HCT116 (cell line): Measurements from ENCODE around the gene KCNK6. TPM values are rescaled to one million over a fixed set of nuclear protein-coding genes. Genes with fewer than 3 reads are reported as not detected.

Source experiments
- ATAC-seq: fragments of 200-7000 bp; cut with Tn5 transposase; 2 replicates; pipeline ENCODE4 v1.9.1; 2020; ENCODE audit warnings: mild to moderate bottlenecking, moderate library complexity
- BruUV-seq: library from RNA; stranded (reverse); fragments of 400-500 nt; replicated peaks from 2 replicates; lab custom pipeline; 2021; lab: Mats Ljungman, UMichigan
- CTCF ChIA-PET: fragments of 300-600 bp; sonication (Branson Sonifier 250); formaldehyde crosslinking; loops from one replicate; lab custom pipeline; 2021; ENCODE audit warnings: antibody characterized with exemption; lab: Charles Lee
- POLR2A ChIA-PET: fragments of 300-600, 350-600 bp; sonication (Branson Sonifier 250); formaldehyde crosslinking; loops from one replicate; lab custom pipeline; 2021; ENCODE audit warnings: antibody characterized with exemption; lab: Charles Lee
- RAD21 ChIA-PET, 2 experiments: fragments of 300-600 bp; sonication (Branson Sonifier 250); formaldehyde crosslinking; loops; one replicate each; lab custom pipeline; 2023; ENCODE audit warnings: low total read pairs in 2 of 2; ENCODE audit not compliant: uncharacterized antibody in 2 of 2, unreplicated experiment in 2 of 2, low non-redundant PET in 1 of 2; lab: Charles Lee
- DNase-seq: peaks from one replicate; pipeline ENCODE4 v3.0.0-alpha.2; 2010; ENCODE audit warnings: low read depth, low spot score
- H2AFZ ChIP-seq: fragments of 200-600 bp; shearing (Covaris generic), sonication (generic); 2 replicates; pipeline ENCODE4 v1.6.1; 2017; ENCODE audit warnings: low read depth, mixed run types, mixed read lengths, antibody characterized with exemption, low read length; ENCODE audit not compliant: poor library complexity, severe bottlenecking
- H3K27ac ChIP-seq: 2 replicates; pipeline ENCODE4 v1.5.1; 2012; ENCODE audit warnings: low read depth, low read length
- H3K27me3 ChIP-seq: fragments of 200-600 bp; sonication (generic); 2 replicates; pipeline ENCODE4 v1.6.1; 2016; ENCODE audit warnings: mixed run types, low read length, mixed read lengths; ENCODE audit not compliant: insufficient read depth
- H3K36me3 ChIP-seq, 2 experiments: fragments of 200-500 bp in 1 of 2; fragments of 200-600 bp in 1 of 2; sonication (Bioruptor generic) in 1 of 2; sonication (generic) in 1 of 2; 2 replicates each; pipeline versions ENCODE4 v1.5.1 to v1.6.1; 2014 to 2016; ENCODE audit warnings: low read length in 2 of 2, inconsistent platforms in 1 of 2, mixed read lengths in 1 of 2, mixed run types in 1 of 2; ENCODE audit not compliant: insufficient read depth in 2 of 2, control insufficient read depth in 1 of 2
- H3K4me1 ChIP-seq, 2 experiments: fragments of 200-600 bp in 1 of 2; sonication (generic) in 1 of 2; 2 replicates each; pipeline versions ENCODE4 v1.5.1 to v1.6.1; 2012 to 2017; ENCODE audit warnings: low read length in 2 of 2, inconsistent platforms in 1 of 2, mild to moderate bottlenecking in 1 of 2, mixed read lengths in 1 of 2, mixed run types in 1 of 2, moderate library complexity in 1 of 2; ENCODE audit not compliant: insufficient read depth in 2 of 2, control insufficient read depth in 1 of 2
- H3K4me2 ChIP-seq: fragments of 200-600 bp; sonication (generic); 2 replicates; pipeline ENCODE4 v1.6.1; 2017; ENCODE audit warnings: mixed run types, low read length, mixed read lengths
- H3K4me3 ChIP-seq, 2 experiments: fragments of 200-600 bp in 1 of 2; sonication (generic) in 1 of 2; replicated peaks in 1 of 2; 2 replicates each; pipeline ENCODE4 v1.5.1; 2011 to 2016; ENCODE audit warnings: low read length in 2 of 2, control low read depth in 1 of 2, low read depth in 1 of 2, mild to moderate bottlenecking in 1 of 2, mixed read lengths in 1 of 2, mixed run types in 1 of 2
- H3K79me2 ChIP-seq: fragments of 200-600 bp; sonication (generic); 2 replicates; pipeline ENCODE4 v1.6.1; 2017; ENCODE audit warnings: mild to moderate bottlenecking, mixed run types, low read length, moderate library complexity, mixed read lengths; ENCODE audit not compliant: insufficient read depth
- H3K9ac ChIP-seq: fragments of 200-600 bp; sonication (generic); 2 replicates; pipeline ENCODE4 v1.6.1; 2016; ENCODE audit warnings: low read length, mixed read lengths
- H3K9me2 ChIP-seq: fragments of 200-600 bp; sonication (generic), shearing (Covaris generic); 2 replicates; pipeline ENCODE4 v1.6.1; 2017; ENCODE audit warnings: mixed run types, mild to moderate bottlenecking, moderate library complexity; ENCODE audit not compliant: insufficient read depth
- H3K9me3 ChIP-seq, 2 experiments: fragments of 200-500 bp in 1 of 2; fragments of 200-600 bp in 1 of 2; sonication (Bioruptor generic) in 1 of 2; sonication (generic) in 1 of 2; 2 replicates each; pipeline ENCODE4 v1.6.1; 2014 to 2017; ENCODE audit warnings: low read length in 2 of 2, mixed read lengths in 2 of 2, inconsistent platforms in 1 of 2, low read depth in 1 of 2, mild to moderate bottlenecking in 1 of 2, mixed run types in 1 of 2, moderate library complexity in 1 of 2; ENCODE audit not compliant: control insufficient read depth in 1 of 2, insufficient read depth in 1 of 2
- H4K20me1 ChIP-seq: fragments of 200-600 bp; sonication (generic), shearing (Covaris generic); 2 replicates; pipeline ENCODE4 v1.6.1; 2017; ENCODE audit warnings: mixed run types, mild to moderate bottlenecking, moderate library complexity; ENCODE audit not compliant: insufficient read depth
- CBX3 ChIP-seq: IDR thresholded peaks from 2 replicates; pipeline ENCODE4 v1.6.1; 2012; ENCODE audit warnings: low read depth
- CEBPB ChIP-seq: IDR thresholded peaks from 2 replicates; pipeline ENCODE4 v1.6.1; 2012; ENCODE audit warnings: low read depth
- CTCF ChIP-seq, 3 experiments: fragments of 200-600 bp in 1 of 3; sonication (generic) in 1 of 3; IDR thresholded peaks in 2 of 3; conservative IDR thresholded peaks in 1 of 3; 2 replicates each; pipeline ENCODE4 v1.5.1; 2012 to 2017; ENCODE audit warnings: low read depth in 2 of 3, low read length in 2 of 3, antibody characterized with exemption in 1 of 3, borderline replicate concordance in 1 of 3, control low read depth in 1 of 3, mild to moderate bottlenecking in 1 of 3, mixed read lengths in 1 of 3, mixed run types in 1 of 3, moderate library complexity in 1 of 3; ENCODE audit not compliant: insufficient read depth in 1 of 3
- EGR1 ChIP-seq: IDR thresholded peaks from 2 replicates; pipeline ENCODE4 v1.6.1; 2012; ENCODE audit warnings: low read depth
- ELF1 ChIP-seq: IDR thresholded peaks from 2 replicates; pipeline ENCODE4 v1.6.1; 2012; ENCODE audit warnings: low read depth, borderline replicate concordance
- EZH2phosphoT487 ChIP-seq: fragments of 200-600 bp; IDR thresholded peaks from 2 replicates; pipeline ENCODE4 v1.6.1; 2018; ENCODE audit warnings: antibody characterized with exemption, borderline replicate concordance
- JUND ChIP-seq: IDR thresholded peaks from 2 replicates; pipeline ENCODE4 v1.6.1; 2012
- POLR2A ChIP-seq: IDR thresholded peaks from 2 replicates; pipeline ENCODE4 v1.7.0; 2011; ENCODE audit warnings: borderline replicate concordance; ENCODE audit not compliant: insufficient read depth, insufficient read length; ENCODE audit errors: extremely low read depth
- REST ChIP-seq: IDR thresholded peaks from 2 replicates; pipeline ENCODE4 v1.6.1; 2012; ENCODE audit warnings: low read depth
- SIN3A ChIP-seq: IDR thresholded peaks from 2 replicates; pipeline ENCODE4 v1.6.1; 2012; ENCODE audit warnings: low read depth
- SRF ChIP-seq: IDR thresholded peaks from 2 replicates; pipeline ENCODE4 v1.6.1; 2012; ENCODE audit warnings: low read depth
- ZBTB33 ChIP-seq: IDR thresholded peaks from 2 replicates; pipeline ENCODE4 v1.6.1; 2011; ENCODE audit warnings: mild to moderate bottlenecking, low read length, moderate library complexity; ENCODE audit not compliant: insufficient replicate concordance; ENCODE audit errors: extremely low read depth
- ZFX ChIP-seq: fragments of 450-650 bp; IDR thresholded peaks from 2 replicates; pipeline ENCODE4 v1.6.1; 2017
- ZNF274 ChIP-seq: fragments of 200-500 bp; sonication (Bioruptor generic); IDR thresholded peaks from 2 replicates; pipeline ENCODE4 v1.6.1; 2014; ENCODE audit warnings: mild to moderate bottlenecking, low read depth, low read length, inconsistent platforms
- intact Hi-C: fragments of 100-400 bp; cut with micrococcal nuclease; formaldehyde crosslinking; loops from 2 replicates; pipeline ENCODE4 v1.10.0; 2022
- total RNA-seq: library from RNA; stranded (reverse); gene quantifications from one replicate; pipeline ENCODE4 v1.2.1, GENCODE V29; 2021; ENCODE audit not compliant: unreplicated experiment

The KCNK6 gene
- total RNA-seq, 1 experiment from 2014 or later = 11.0 TPM

GRCh38 chr19:38304352-38304865, 15.2 kb upstream of the KCNK6 start:
- Histone ChIP-seq H3K27ac (peak overlapping the region; percentile 98), H3K9ac (peak overlapping the region; percentile 100), H4K20me1 (no peaks in the 10 kb centered on the region), H3K9me3 (no peaks in the 10 kb centered on the region), H3K4me3 (peak overlapping the region; percentile 91 to 98), H3K9me2 (no peaks in the 10 kb centered on the region), H3K27me3 (no peaks in the 10 kb centered on the region), H3K4me1 (peaks cover 41 to 57% of the 10 kb centered on the region in 2 experiments), H3K79me2 (peaks cover 22% of the 10 kb centered on the region), H3K36me3 (peaks cover 10% of the 10 kb centered on the region in 2 experiments; a peak in 3 of 4 replicates), H3K4me2 (peak overlapping the region; percentile 99), H2AFZ (no peak overlapping the region)
- DNase-seq (no peak), ATAC-seq (peak; percentile 9)
- intact Hi-C loops = loop anchor here (1.0 kb wide), 1 partner anchor 40 kb away; the partner anchor contains the start of gene SPINT2
- ChIA-PET CTCF (interaction anchor here (0.6 to 1.7 kb wide), 5 partner anchors 31 to 402 kb away, joined by 3 to 5 read pairs (median 4); partner anchors contain the start of gene CATSPERG), RAD21 (interaction anchor here (0.6 to 2.0 kb wide), 5 partner anchors 23 to 402 kb away, joined by 3 to 8 read pairs (median 3); no protein-coding TSS in a partner anchor), POLR2A (interaction anchor here (0.7 to 2.8 kb wide), 13 partner anchors 15 to 545 kb away, joined by 3 to 19 read pairs (median 5); partner anchors contain the start of genes GGN, KCNK6, PSMD8 and SPINT2)
- TF ChIP-seq CTCF (IDR thresholded peaks at IDR 0.05 in 2 of 3, conservative IDR thresholded peaks at IDR 0.05 in 1 of 3; ENCODE audit: borderline replicate concordance in 1 of 3, insufficient read depth in 1 of 3, low read depth in 2 of 3, low read length in 2 of 3) (no peak), ZFX (peak; percentile 81; the same call in 1 of the 2 replicates), EGR1 (peak; percentile 69), EZH2phosphoT487 (no peak), CBX3 (no peak), CEBPB (no peak), POLR2A (no peak), REST (no peak), ZNF274 (no peak), SRF (no peak), SIN3A (no peak; the same call in 1 of the 2 replicates), JUND (no peak), ZBTB33 (no peak), ELF1 (no peak)
- BruUV-seq = TSS peak; percentile 83
